ENCODE results near the gene SLC6A6.

Gene SLC6A6

DNA sequence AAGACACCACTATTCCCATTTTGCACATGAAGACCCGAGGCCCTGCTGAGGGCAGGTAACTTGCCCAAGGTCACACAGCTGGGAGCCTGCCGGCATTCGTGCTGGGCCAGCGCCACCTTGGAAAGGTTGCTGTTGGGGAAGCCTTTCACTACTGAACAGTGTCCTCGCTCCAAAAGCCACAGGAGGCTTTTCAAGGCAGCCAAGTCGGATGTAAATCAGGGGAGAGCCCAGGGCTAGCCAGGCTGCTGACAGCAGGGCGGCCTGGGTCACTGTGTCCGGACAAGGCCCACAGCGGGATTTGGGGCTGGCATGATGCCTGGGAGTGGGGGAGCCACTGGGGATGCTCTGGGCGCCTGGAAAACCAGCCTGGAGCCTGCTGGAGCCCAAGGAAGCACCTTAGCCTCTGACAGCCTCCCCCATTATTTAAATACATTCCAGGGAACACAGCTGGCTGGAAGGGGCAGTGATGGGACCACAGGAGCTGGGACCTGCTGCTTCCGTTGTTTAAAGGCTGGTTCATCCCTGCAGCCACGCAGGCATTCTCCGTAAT lies 10.5 kb downstream of the SLC6A6 start:
- peak overlapping the region in 5 of 11 experiments; percentile 5 to 45 (median 36); a peak in 6 of 22 replicates for H3K9ac ChIP-seq
- no peak overlapping the region for H3K4me3 ChIP-seq
- no peaks in the 10 kb centered on the region for H3K27me3 ChIP-seq
- peaks cover 0 to 91% (median 42%) of the 10 kb centered on the region in 11 experiments; a peak in 17 of 22 replicates for H4K20me1 ChIP-seq
- TF ChIP-seq Cebpa-rat (IDR thresholded peaks at IDR 0.05), result no peak
- peak overlapping the region in 6 of 11 experiments; percentile 7 to 96 (median 69); a peak in 11 of 22 replicates for H3K4me2 ChIP-seq
- no peaks in the 10 kb centered on the region for H3K9me3 ChIP-seq (replicated peaks in 1 of 11)
- H3K4me1 ChIP-seq, result peaks cover 43 to 100% (median 88%) of the 10 kb centered on the region in 10 experiments
- peaks cover 18 to 70% (median 48%) of the 10 kb centered on the region in 11 experiments for H3K36me3 ChIP-seq
- H3K27ac ChIP-seq, result peak overlapping the region in 7 of 11 experiments; percentile 80 to 91 (median 88); a peak in 14 of 22 replicates

DNA sequence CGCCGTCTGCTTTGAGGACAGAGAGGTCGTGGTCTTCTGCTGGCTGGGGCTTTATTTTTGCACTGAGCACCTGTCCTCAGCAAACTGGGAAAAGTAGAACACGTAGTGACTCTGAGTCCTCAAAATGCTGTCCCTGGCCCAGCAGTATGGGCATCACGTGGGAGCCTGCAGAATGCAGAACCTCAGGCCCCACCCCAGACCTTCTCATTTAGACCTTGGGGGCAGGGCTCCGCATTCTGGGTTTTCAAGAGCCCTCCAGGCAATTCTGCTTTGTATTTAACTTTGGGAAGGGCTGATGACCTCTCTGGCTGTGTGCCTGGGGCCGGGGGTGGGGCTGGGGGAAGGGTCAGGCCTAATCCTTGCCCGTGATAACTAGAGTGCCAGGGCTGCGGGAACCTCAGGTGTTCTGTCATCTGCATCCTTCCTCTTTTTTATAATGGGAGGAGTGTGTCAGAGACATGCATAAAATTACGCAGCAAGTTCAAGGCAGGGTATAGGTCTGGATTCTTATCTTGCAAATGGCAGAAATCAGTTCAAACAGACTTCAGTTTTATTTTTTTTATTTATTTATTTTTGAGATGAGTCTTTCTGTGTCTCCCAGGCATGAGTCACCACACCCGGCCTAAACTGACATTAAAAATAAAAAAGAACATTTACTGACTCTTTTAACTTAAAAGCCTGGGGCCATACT lies 11.1 kb downstream of the SLC6A6 start:
- Histone ChIP-seq H3K27me3 (no peaks in the 10 kb centered on the region), H3K9ac (peak overlapping the region in 3 of 11 experiments; percentile 11 to 45 (median 36); a peak in 6 of 22 replicates), H3K27ac (peak overlapping the region in 9 of 11 experiments; percentile 54 to 91 (median 87); a peak in 14 of 22 replicates), H4K20me1 (peaks cover 0 to 91% (median 43%) of the 10 kb centered on the region in 11 experiments; a peak in 18 of 22 replicates), H3K4me2 (peak overlapping the region in 6 of 11 experiments; percentile 50 to 96 (median 72); a peak in 11 of 22 replicates), H3K4me1 (peaks cover 48 to 100% (median 93%) of the 10 kb centered on the region in 10 experiments), H3K4me3 (no peak overlapping the region), H3K36me3 (peaks cover 23 to 75% (median 54%) of the 10 kb centered on the region in 11 experiments), H3K9me3 (replicated peaks in 1 of 11) (no peaks in the 10 kb centered on the region)
- no peak for TF ChIP-seq Cebpa-rat (IDR thresholded peaks at IDR 0.05)

- Histone ChIP-seq H3K4me2 (peak overlapping the region; percentile 30 to 96 (median 55); a peak in 21 of 22 replicates), H3K4me3 (0 out of 20 replicates have a peak overlapping the region, but pooled peaks of 1 of the 10 experiments have one; percentile 5), H3K9me3 (replicated peaks in 1 of 11) (no peaks in the 10 kb centered on the region), H3K9ac (peak overlapping the region in 9 of 11 experiments; percentile 36 to 72 (median 57); a peak in 13 of 22 replicates), H4K20me1 (peaks cover 0 to 93% (median 51%) of the 10 kb centered on the region in 11 experiments; a peak in 18 of 22 replicates), H3K27ac (peak overlapping the region in 10 of 11 experiments; percentile 31 to 91 (median 56); a peak in 15 of 22 replicates), H3K4me1 (peaks cover 46 to 100% (median 90%) of the 10 kb centered on the region in 10 experiments), H3K27me3 (no peaks in the 10 kb centered on the region), H3K36me3 (peaks cover 23 to 79% (median 59%) of the 10 kb centered on the region in 11 experiments)
- TF ChIP-seq Cebpa-rat (IDR thresholded peaks at IDR 0.05), result no peak
These were observed 12.5 kb downstream of the SLC6A6 start for GRCh38 chr3:14414846-14415464.

- Histone ChIP-seq H3K4me1 (peaks cover 40 to 100% (median 85%) of the 10 kb centered on the region in 10 experiments), H3K36me3 (peaks cover 23 to 82% (median 59%) of the 10 kb centered on the region in 11 experiments), H3K27ac (peak overlapping the region; percentile 5 to 91 (median 54); a peak in 17 of 22 replicates), H4K20me1 (peaks cover 0 to 93% (median 56%) of the 10 kb centered on the region in 11 experiments; a peak in 18 of 22 replicates), H3K9ac (peak overlapping the region in 10 of 11 experiments; percentile 31 to 72 (median 54); a peak in 17 of 22 replicates), H3K27me3 (no peaks in the 10 kb centered on the region), H3K4me3 (0 out of 20 replicates have a peak overlapping the region, but pooled peaks of 2 of the 10 experiments have one; percentile 5 to 13), H3K9me3 (replicated peaks in 1 of 11) (no peaks in the 10 kb centered on the region), H3K4me2 (peak overlapping the region; percentile 30 to 96 (median 55))
- no peak for TF ChIP-seq Cebpa-rat (IDR thresholded peaks at IDR 0.05)
These were observed 13.1 kb downstream of the SLC6A6 start for GRCh38 chr3:14415501-14415900.

DNA sequence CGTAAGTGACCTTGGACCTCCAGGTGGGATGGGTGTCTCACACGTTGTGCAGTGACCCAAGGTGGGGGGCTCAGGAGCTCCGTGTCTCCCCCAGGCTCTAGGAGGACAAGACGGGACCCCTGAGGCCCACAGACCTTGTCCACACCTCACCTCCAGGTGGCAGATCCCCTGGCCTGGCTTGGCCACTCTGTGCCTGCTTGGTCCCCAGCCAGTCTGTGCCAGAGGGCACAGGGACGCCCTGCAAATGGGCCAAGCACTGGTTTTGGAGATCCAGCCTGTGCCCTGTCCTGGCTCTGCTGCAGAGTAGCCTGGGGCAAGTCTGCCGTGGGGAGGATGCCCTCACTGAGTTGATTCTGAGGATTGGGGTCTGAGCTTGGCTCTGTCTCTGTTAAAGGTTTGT lies 14.0 kb downstream of the SLC6A6 start:
- Histone ChIP-seq H3K4me2 (peak overlapping the region in 5 of 11 experiments; percentile 66 to 96 (median 74); a peak in 10 of 22 replicates), H3K4me3 (no peak overlapping the region), H3K27me3 (no peaks in the 10 kb centered on the region), H3K9ac (peak overlapping the region in 6 of 11 experiments; percentile 29 to 63 (median 50); a peak in 6 of 22 replicates), H3K36me3 (peaks cover 32 to 86% (median 56%) of the 10 kb centered on the region in 11 experiments), H3K27ac (peak overlapping the region in 8 of 11 experiments; percentile 32 to 91 (median 60); a peak in 12 of 22 replicates), H4K20me1 (peaks cover 0 to 95% (median 61%) of the 10 kb centered on the region in 11 experiments; a peak in 18 of 22 replicates), H3K9me3 (replicated peaks in 1 of 11) (no peaks in the 10 kb centered on the region), H3K4me1 (peaks cover 32 to 100% (median 75%) of the 10 kb centered on the region in 10 experiments)
- TF ChIP-seq Cebpa-rat (IDR thresholded peaks at IDR 0.05), result no peak

GRCh38 chr3:14418296-14419250 lies 16.2 kb downstream of the SLC6A6 start:
- H3K27ac ChIP-seq, result peak overlapping the region in 10 of 11 experiments; percentile 2 to 69 (median 41); a peak in 14 of 22 replicates
- H3K36me3 ChIP-seq, result peaks cover 39 to 90% (median 57%) of the 10 kb centered on the region in 11 experiments
- TF ChIP-seq Cebpa-rat (IDR thresholded peaks at IDR 0.05), result peak in 4 of 11 experiments; percentile 18 to 63 (median 53); a peak in 5 of 22 replicates
- H3K9me3 ChIP-seq (replicated peaks in 1 of 11), result no peaks in the 10 kb centered on the region
- peak overlapping the region in 3 of 11 experiments; percentile 36 to 45 (median 45); a peak in 6 of 22 replicates for H3K9ac ChIP-seq
- no peaks in the 10 kb centered on the region for H3K27me3 ChIP-seq
- H3K4me1 ChIP-seq, result peaks cover 28 to 100% (median 67%) of the 10 kb centered on the region in 10 experiments
- no peak overlapping the region for H3K4me3 ChIP-seq
- peaks cover 0 to 97% (median 78%) of the 10 kb centered on the region in 11 experiments; a peak in 18 of 22 replicates for H4K20me1 ChIP-seq
- peak overlapping the region in 8 of 11 experiments; percentile 9 to 96 (median 74); a peak in 14 of 22 replicates for H3K4me2 ChIP-seq

All from BLaER1 treated with 17β-estradiol and CSF1 and Interleukin-3, amounts not matched to agents 10 nM and 100 nM (cell line).